ENCODE results near the gene MRPL40.

Gene MRPL40

DNA sequence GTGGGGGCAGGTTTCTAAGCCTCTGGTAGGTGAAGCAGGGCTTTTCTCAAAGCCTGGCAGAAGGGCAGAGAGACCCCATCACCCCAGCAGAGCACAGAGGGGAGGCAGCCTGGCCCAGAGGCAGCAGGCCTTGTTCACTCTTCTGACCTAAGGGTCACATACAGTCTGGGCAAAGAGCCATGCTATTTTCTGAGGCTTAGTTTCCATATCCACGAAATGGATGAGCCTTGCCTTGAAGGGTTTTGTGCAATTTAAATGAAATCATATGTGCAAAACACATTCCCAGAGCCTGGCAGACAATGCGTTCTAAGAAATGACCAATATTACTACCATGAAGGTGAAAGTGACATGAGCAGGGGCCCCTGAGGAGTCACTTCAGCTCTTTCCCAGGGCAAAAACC, 45.3 kb upstream of the MRPL40 start:
- Histone ChIP-seq H3K36me3 (ENCODE audit: insufficient read depth) (peaks cover 11% of the 10 kb centered on the region; the same call in 1 of the 2 replicates), H3K27me3 (ENCODE audit: insufficient read depth, low read depth) (no peaks in the 10 kb centered on the region), H3K79me2 (ENCODE audit: insufficient read depth, low read depth) (no peaks in the 10 kb centered on the region), H3K9ac (no peak overlapping the region), H3K27ac (no peak overlapping the region), H4K20me1 (ENCODE audit: insufficient read depth) (no peaks in the 10 kb centered on the region), H2AFZ (ENCODE audit: low read depth) (no peak overlapping the region), H3K4me3 (IDR thresholded peaks at IDR 0.05; ENCODE audit: insufficient read depth, low read depth, low read length) (no peak overlapping the region), H3K4me2 (no peak overlapping the region), H3K4me1 (ENCODE audit: low read depth, poor library complexity, severe bottlenecking) (no peaks in the 10 kb centered on the region)
- TF ChIP-seq, protein P1, sequence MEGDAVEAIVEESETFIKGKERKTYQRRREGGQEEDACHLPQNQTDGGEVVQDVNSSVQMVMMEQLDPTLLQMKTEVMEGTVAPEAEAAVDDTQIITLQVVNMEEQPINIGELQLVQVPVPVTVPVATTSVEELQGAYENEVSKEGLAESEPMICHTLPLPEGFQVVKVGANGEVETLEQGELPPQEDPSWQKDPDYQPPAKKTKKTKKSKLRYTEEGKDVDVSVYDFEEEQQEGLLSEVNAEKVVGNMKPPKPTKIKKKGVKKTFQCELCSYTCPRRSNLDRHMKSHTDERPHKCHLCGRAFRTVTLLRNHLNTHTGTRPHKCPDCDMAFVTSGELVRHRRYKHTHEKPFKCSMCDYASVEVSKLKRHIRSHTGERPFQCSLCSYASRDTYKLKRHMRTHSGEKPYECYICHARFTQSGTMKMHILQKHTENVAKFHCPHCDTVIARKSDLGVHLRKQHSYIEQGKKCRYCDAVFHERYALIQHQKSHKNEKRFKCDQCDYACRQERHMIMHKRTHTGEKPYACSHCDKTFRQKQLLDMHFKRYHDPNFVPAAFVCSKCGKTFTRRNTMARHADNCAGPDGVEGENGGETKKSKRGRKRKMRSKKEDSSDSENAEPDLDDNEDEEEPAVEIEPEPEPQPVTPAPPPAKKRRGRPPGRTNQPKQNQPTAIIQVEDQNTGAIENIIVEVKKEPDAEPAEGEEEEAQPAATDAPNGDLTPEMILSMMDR (conservative IDR thresholded peaks at IDR 0.05; ENCODE audit: low read depth, low read length) = no peak

DNA sequence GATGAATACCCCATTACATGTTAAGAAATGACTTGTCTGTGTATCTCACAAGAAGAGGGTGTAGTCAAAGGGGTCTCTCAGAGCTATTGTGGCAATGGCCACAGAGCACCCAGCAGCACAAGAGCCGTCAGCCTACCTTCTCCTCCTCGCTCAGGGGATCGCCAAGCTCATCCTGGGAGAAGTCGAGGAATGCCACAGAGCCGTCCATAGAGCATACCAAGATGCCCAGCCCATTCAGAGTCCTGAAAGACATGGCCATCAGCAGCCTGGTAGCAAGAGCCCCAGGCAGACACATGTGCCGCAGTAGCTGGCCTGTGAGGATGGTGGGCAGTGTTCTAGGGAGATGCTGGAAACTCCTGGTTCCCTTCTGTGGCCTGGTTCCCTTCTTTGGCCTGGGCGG, 44.8 kb upstream of the MRPL40 start:
- Histone ChIP-seq H3K4me1 (ENCODE audit: low read depth, poor library complexity, severe bottlenecking) (no peaks in the 10 kb centered on the region), H3K36me3 (ENCODE audit: insufficient read depth) (peaks cover 11% of the 10 kb centered on the region; the same call in 1 of the 2 replicates), H3K27me3 (ENCODE audit: insufficient read depth, low read depth) (no peaks in the 10 kb centered on the region), H2AFZ (ENCODE audit: low read depth) (no peak overlapping the region), H3K4me3 (IDR thresholded peaks at IDR 0.05; ENCODE audit: insufficient read depth, low read depth, low read length) (no peak overlapping the region), H3K79me2 (ENCODE audit: insufficient read depth, low read depth) (no peaks in the 10 kb centered on the region), H4K20me1 (ENCODE audit: insufficient read depth) (no peaks in the 10 kb centered on the region), H3K9ac (no peak overlapping the region), H3K27ac (no peak overlapping the region), H3K4me2 (no peak overlapping the region)
- TF ChIP-seq, protein P1 (conservative IDR thresholded peaks at IDR 0.05; ENCODE audit: low read depth, low read length) = no peak

DNA sequence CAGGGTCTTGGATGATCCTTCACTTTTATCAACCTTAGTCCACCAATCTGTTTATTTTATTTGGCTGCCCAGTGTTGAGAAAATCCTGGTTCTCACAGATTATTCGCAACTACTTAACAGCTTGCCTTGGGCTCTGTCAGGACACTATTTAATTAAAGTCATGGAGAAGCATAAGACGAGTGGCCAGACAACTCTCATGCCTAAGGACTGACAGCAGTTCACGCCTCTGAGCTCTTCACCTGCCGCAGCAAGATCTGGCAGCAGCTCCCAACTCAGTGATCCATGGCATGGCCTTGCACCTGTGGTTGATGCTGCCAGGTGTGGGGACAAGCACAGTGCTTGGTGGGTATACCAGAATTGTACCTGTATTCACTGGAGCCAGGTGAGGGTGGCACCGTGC, 38.6 kb upstream of the MRPL40 start:
- Histone ChIP-seq H3K4me2 (no peak overlapping the region), H3K4me1 (ENCODE audit: low read depth, poor library complexity, severe bottlenecking) (no peaks in the 10 kb centered on the region), H3K9ac (no peak overlapping the region), H3K36me3 (ENCODE audit: insufficient read depth) (no peaks in the 10 kb centered on the region; the same call in 1 of the 2 replicates), H3K27ac (no peak overlapping the region), H3K79me2 (ENCODE audit: insufficient read depth, low read depth) (no peaks in the 10 kb centered on the region), H4K20me1 (ENCODE audit: insufficient read depth) (no peaks in the 10 kb centered on the region), H3K27me3 (ENCODE audit: insufficient read depth, low read depth) (no peaks in the 10 kb centered on the region), H2AFZ (ENCODE audit: low read depth) (no peak overlapping the region), H3K4me3 (IDR thresholded peaks at IDR 0.05; ENCODE audit: insufficient read depth, low read depth, low read length) (no peak overlapping the region)
- TF ChIP-seq, protein P1 (conservative IDR thresholded peaks at IDR 0.05; ENCODE audit: low read depth, low read length) = no peak

DNA sequence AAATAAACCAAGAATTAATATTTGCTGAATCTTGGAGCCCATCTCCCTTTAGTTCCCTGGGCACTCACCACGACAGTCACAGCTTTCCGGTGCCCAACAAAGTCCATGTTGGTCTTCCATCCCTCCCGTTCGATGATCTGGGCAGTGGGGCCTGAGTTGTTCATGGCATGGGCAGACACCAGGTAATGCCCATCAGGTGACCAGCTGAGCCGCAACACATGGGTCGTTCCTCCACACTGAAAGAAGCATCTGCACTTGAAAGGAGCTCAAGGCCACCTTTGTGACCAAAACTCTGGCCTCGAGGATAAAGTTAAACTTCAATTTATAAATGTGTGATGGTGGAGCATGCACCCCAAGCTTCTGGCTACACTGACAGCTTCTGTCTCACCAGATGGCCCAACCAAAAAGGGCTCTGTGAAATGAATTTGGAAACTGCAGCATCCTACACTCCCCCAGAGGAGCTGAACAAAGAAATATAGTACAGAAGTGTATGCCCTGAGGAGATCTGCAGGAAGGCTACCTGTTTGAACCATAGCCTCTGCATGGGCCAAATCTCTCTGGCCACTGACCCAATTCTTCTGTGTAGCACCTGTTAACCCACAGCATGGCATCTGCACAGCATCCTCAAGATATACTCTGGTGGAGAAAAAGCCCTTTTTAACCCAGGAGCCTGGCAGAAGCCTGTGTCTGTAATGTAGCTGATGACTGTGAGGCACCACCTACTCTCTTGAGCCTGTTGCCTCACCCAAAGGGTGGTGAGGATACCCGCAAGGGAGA, 37.9 kb upstream of the MRPL40 start:
- no peaks in the 10 kb centered on the region for H3K4me1 ChIP-seq (ENCODE audit: low read depth, poor library complexity, severe bottlenecking)
- H3K4me3 ChIP-seq (IDR thresholded peaks at IDR 0.05; ENCODE audit: insufficient read depth, low read depth, low read length) = no peak overlapping the region
- H3K27me3 ChIP-seq (ENCODE audit: insufficient read depth, low read depth) = no peaks in the 10 kb centered on the region
- no peak overlapping the region for H3K27ac ChIP-seq
- H4K20me1 ChIP-seq (ENCODE audit: insufficient read depth) = no peaks in the 10 kb centered on the region
- H3K36me3 ChIP-seq (ENCODE audit: insufficient read depth) = no peaks in the 10 kb centered on the region; the same call in 1 of the 2 replicates
- H2AFZ ChIP-seq (ENCODE audit: low read depth) = no peak overlapping the region
- TF ChIP-seq, protein P1 (conservative IDR thresholded peaks at IDR 0.05; ENCODE audit: low read depth, low read length) = no peak
- H3K9ac ChIP-seq = no peak overlapping the region
- no peak overlapping the region for H3K4me2 ChIP-seq
- no peaks in the 10 kb centered on the region for H3K79me2 ChIP-seq (ENCODE audit: insufficient read depth, low read depth)

Measured in KMS-11 (cell line).